MCF 10A (cell line): ENCODE measurements around the gene ASPSCR1. TPM values are rescaled to one million over a fixed set of nuclear protein-coding genes. Genes with fewer than 3 reads are reported as not detected.

Source experiments
- BruUV-seq: library from RNA; stranded (reverse); fragments of 400-500 nt; replicated peaks from 2 replicates; lab custom pipeline; 2021; lab: Mats Ljungman, UMichigan
- CTCF ChIA-PET: fragments of 300-600 bp; sonication (Branson Sonifier 250); formaldehyde crosslinking; extraction: SDS; loops from one replicate; lab custom pipeline; 2021; ENCODE audit warnings: antibody characterized with exemption, inconsistent platforms; lab: Yijun Ruan, JAX
- POLR2A ChIA-PET: fragments of 300-600, 350-650 bp; sonication (Branson Sonifier 250); formaldehyde crosslinking; extraction: SDS; loops from one replicate; lab custom pipeline; 2020; ENCODE audit warnings: antibody characterized with exemption, inconsistent platforms; lab: Yijun Ruan, JAX
- DNase-seq: peaks from one replicate; pipeline ENCODE4 v3.0.0-alpha.2; 2018; ENCODE audit not compliant: unreplicated experiment
- H3K27ac Mint-ChIP-seq: one replicate; pipeline ENCODE4 v1.8.0; 2022; ENCODE audit warnings: mild to moderate bottlenecking, low read depth, mixed read lengths; ENCODE audit not compliant: unreplicated experiment
- H3K27me3 Mint-ChIP-seq: one replicate; pipeline ENCODE4 v1.8.0; 2022; ENCODE audit warnings: mixed read lengths; ENCODE audit not compliant: insufficient read depth, unreplicated experiment
- H3K36me3 Mint-ChIP-seq: one replicate; pipeline ENCODE4 v1.8.0; 2022; ENCODE audit warnings: mild to moderate bottlenecking, moderate library complexity, mixed read lengths; ENCODE audit not compliant: insufficient read depth, unreplicated experiment
- H3K4me1 Mint-ChIP-seq: one replicate; pipeline ENCODE4 v1.8.0; 2022; ENCODE audit warnings: mixed read lengths; ENCODE audit not compliant: insufficient read depth, unreplicated experiment
- H3K4me3 Mint-ChIP-seq: one replicate; pipeline ENCODE4 v1.8.0; 2022; ENCODE audit warnings: mild to moderate bottlenecking, moderate library complexity, mixed read lengths; ENCODE audit not compliant: unreplicated experiment
- H3K9me3 Mint-ChIP-seq: one replicate; pipeline ENCODE4 v1.8.0; 2022; ENCODE audit warnings: mixed read lengths; ENCODE audit not compliant: unreplicated experiment
- intact Hi-C: fragments of 100-400 bp; cut with micrococcal nuclease; formaldehyde crosslinking; loops from 2 replicates; pipeline ENCODE4 v1.14.1; 2022
- total RNA-seq: library from RNA; stranded (reverse); gene quantifications from 2 replicates; pipeline ENCODE4 v1.2.3, GENCODE V29; 2022
- TF ChIP-seq, protein P1 (sequence below): fragments of 200-600 bp; IDR thresholded peaks from one replicate; pipeline ENCODE4 v1.8.0; 2022; ENCODE audit warnings: antibody characterized with exemption, mild to moderate bottlenecking; ENCODE audit not compliant: unreplicated experiment

The ASPSCR1 gene
- total RNA-seq, 1 experiment from 2014 or later, result 29.7 TPM

DNA sequence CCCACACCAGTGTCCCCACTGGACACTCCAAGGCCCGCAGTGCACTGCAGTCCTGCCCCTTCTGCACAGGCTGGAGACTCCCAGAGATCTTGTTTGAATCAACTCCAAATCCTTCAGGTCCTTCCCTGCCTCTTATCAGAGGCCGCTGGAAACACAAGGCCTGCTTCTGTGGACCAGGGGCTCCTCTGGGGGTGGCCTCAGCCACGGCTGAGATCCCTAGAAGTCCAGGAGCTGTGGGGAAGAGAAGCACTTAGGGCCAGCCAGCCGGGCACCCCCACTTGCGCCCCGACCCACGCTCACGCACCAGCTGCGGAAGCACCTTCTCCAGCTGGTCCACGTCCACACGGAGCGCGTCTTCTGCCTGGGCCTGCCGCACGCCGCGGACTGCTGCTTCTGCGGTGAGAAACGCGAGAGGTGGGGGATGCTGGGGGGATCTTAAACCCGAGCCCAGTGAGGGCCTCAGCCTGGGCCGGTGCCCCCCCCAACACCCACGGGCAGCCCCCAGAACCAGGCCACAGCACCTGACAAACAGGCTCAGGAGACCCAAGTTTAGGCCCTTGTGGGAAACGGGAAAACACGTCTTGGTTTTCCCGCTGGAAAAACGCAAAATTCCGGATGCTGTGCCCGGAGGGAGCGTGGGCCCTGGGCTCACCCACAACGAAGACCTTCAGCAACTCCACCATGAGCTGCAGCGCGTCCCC lies 41.7 kb downstream of the ASPSCR1 start:
- peaks cover 14% of the 10 kb centered on the region for H3K4me1 Mint-ChIP-seq
- ChIA-PET POLR2A (interaction anchor here (1.0 to 4.7 kb wide), 2 partner anchors 15 to 60 kb away, joined by 7 to 21 read pairs; no protein-coding TSS in a partner anchor), CTCF (interaction anchor here (0.6 to 5.2 kb wide), 12 partner anchors 9 to 63 kb away, joined by 3 to 74 read pairs (median 4); partner anchors contain the start of genes NOTUM and RAC3)
- no peak overlapping the region for H3K27ac Mint-ChIP-seq
- peaks cover 5% of the 10 kb centered on the region for H3K36me3 Mint-ChIP-seq
- intact Hi-C loops, result no loop called here
- DNase-seq, result no peak
- BruUV-seq, result TSS peak; percentile 69
- no peak overlapping the region for H3K4me3 Mint-ChIP-seq
- no peaks in the 10 kb centered on the region for H3K27me3 Mint-ChIP-seq
- TF ChIP-seq, protein P1, sequence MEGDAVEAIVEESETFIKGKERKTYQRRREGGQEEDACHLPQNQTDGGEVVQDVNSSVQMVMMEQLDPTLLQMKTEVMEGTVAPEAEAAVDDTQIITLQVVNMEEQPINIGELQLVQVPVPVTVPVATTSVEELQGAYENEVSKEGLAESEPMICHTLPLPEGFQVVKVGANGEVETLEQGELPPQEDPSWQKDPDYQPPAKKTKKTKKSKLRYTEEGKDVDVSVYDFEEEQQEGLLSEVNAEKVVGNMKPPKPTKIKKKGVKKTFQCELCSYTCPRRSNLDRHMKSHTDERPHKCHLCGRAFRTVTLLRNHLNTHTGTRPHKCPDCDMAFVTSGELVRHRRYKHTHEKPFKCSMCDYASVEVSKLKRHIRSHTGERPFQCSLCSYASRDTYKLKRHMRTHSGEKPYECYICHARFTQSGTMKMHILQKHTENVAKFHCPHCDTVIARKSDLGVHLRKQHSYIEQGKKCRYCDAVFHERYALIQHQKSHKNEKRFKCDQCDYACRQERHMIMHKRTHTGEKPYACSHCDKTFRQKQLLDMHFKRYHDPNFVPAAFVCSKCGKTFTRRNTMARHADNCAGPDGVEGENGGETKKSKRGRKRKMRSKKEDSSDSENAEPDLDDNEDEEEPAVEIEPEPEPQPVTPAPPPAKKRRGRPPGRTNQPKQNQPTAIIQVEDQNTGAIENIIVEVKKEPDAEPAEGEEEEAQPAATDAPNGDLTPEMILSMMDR, result no peak
- H3K9me3 Mint-ChIP-seq, result no peaks in the 10 kb centered on the region

GRCh38 chr17:82019690-82020571 lies 42.5 kb downstream of the ASPSCR1 start:
- DNase-seq, result peak; percentile 49
- ChIA-PET POLR2A (interaction anchor here (0.5 to 4.7 kb wide), 3 partner anchors 8 to 60 kb away, joined by 4 to 21 read pairs (median 7); no protein-coding TSS in a partner anchor), CTCF (interaction anchor here (0.7 to 5.2 kb wide), 24 partner anchors 10 to 128 kb away, joined by 3 to 74 read pairs (median 4); partner anchors contain the start of genes ALYREF, ANAPC11, DCXR and NOTUM)
- no TSS peak for BruUV-seq
- H3K9me3 Mint-ChIP-seq, result no peaks in the 10 kb centered on the region
- peaks cover 16% of the 10 kb centered on the region for H3K4me1 Mint-ChIP-seq
- TF ChIP-seq, protein P1, result peak; percentile 40
- H3K36me3 Mint-ChIP-seq, result peaks cover 5% of the 10 kb centered on the region
- H3K4me3 Mint-ChIP-seq, result no peak overlapping the region
- intact Hi-C loops, result no loop called here
- H3K27ac Mint-ChIP-seq, result no peak overlapping the region
- H3K27me3 Mint-ChIP-seq, result no peaks in the 10 kb centered on the region

- no peaks in the 10 kb centered on the region for H3K27me3 Mint-ChIP-seq
- POLR2A ChIA-PET, result interaction anchor here (0.5 to 4.7 kb wide), 8 partner anchors 9 to 63 kb away, joined by 3 to 35 read pairs (median 6); no protein-coding TSS in a partner anchor
- DNase-seq, result no peak
- no peak overlapping the region for H3K27ac Mint-ChIP-seq
- peaks cover 16% of the 10 kb centered on the region for H3K4me1 Mint-ChIP-seq
- BruUV-seq, result no TSS peak
- TF ChIP-seq, protein P1, result no peak
- no peaks in the 10 kb centered on the region for H3K36me3 Mint-ChIP-seq
- intact Hi-C loops, result loop anchor here (1.0 kb wide), 1 partner anchor 61 kb away; no protein-coding TSS in a partner anchor
- H3K9me3 Mint-ChIP-seq, result no peaks in the 10 kb centered on the region
- H3K4me3 Mint-ChIP-seq, result no peak overlapping the region
- CTCF ChIA-PET, result interaction anchor here (0.7 to 5.2 kb wide), 25 partner anchors 9 to 129 kb away, joined by 3 to 74 read pairs (median 4); partner anchors contain the start of genes ALYREF, ANAPC11, DCXR and NOTUM
These were observed 43.2 kb downstream of the ASPSCR1 start for GRCh38 chr17:82020572-82021106.
